ENCODE results near the gene VAX1. TPM values are rescaled to one million over a fixed set of nuclear protein-coding genes. Genes with fewer than 3 reads are reported as not detected.

VAX1 gene
- total RNA-seq, 2 donors from 2014 or later, result not detected

DNA sequence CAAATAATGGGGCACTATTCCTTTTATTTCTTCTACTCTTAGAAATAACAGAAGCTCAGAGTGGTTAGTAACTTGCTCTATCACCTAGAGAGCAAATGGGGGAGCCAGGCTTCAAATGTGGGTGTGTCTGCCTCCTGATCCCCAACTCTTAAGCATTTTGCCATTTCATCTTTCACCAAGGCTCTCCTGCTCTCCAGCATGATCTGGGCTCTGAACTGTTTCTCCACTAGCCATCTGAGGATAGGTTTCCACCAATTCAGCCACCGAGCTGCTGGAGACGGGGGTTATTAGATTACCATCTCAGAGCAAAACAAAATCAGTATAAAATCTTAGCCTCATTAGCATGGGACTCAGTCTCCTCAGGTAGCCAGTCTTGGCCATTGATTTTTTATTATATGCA lies 20.2 kb upstream of the VAX1 start:
- Mint-ChIP-seq H3K27ac (no peak overlapping the region), H3K36me3 (ENCODE audit: low read depth) (peaks cover 8% of the 10 kb centered on the region), H3K4me1 (peaks cover 6% of the 10 kb centered on the region), H3K27me3 (peaks cover 81% of the 10 kb centered on the region), H3K4me3 (no peak overlapping the region), H3K9me3 (no peaks in the 10 kb centered on the region)
- ATAC-seq (replicated peaks), result no peak

DNA sequence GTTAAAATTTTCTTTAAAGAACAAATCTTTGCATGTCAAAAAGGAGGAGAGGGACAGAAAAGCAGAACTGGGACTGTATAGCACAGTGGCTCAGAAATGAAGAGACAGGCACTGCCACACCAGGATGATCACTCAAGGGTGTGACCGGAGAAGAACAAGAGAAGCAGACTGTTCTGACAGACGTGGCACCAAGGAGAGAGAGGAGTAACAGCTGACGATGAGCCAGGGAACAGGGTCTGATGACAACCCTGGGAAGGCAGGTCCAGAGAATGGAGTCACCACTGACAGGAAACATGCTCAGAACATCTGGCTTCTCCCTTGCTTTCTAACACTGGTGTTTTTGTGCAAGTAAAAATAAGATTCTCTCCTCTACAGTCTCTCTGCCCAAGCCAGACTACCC lies 14.6 kb upstream of the VAX1 start:
- peaks cover 60% of the 10 kb centered on the region for H3K27me3 Mint-ChIP-seq
- no peaks in the 10 kb centered on the region for H3K9me3 Mint-ChIP-seq
- no peak overlapping the region for H3K4me3 Mint-ChIP-seq
- H3K36me3 Mint-ChIP-seq (ENCODE audit: low read depth), result no peaks in the 10 kb centered on the region
- H3K27ac Mint-ChIP-seq, result no peak overlapping the region
- ATAC-seq (replicated peaks), result no peak
- H3K4me1 Mint-ChIP-seq, result no peaks in the 10 kb centered on the region

DNA sequence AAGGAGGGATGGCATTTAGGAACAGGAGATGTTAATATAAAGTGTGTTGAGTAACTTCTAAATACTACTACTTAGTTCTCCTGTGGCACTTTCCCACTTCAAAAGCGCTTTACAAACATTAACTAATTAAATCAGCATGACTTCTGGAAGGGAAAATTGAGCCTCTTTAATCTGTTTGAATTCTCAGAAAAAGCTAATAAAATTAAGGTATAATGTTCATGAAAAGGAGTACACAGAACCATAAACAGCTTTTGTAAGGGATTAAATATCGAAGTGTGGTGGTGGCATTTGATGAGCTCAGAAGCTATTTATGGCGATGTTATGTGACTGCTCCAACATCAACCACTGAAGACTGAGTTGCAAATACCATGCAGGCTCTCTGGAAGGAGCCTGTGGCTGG lies 10.2 kb upstream of the VAX1 start:
- ATAC-seq (replicated peaks), result no peak
- H3K4me1 Mint-ChIP-seq, result no peaks in the 10 kb centered on the region
- no peak overlapping the region for H3K27ac Mint-ChIP-seq
- no peak overlapping the region for H3K4me3 Mint-ChIP-seq
- no peaks in the 10 kb centered on the region for H3K36me3 Mint-ChIP-seq (ENCODE audit: low read depth)
- peaks cover 43% of the 10 kb centered on the region for H3K27me3 Mint-ChIP-seq
- H3K9me3 Mint-ChIP-seq, result no peaks in the 10 kb centered on the region

DNA sequence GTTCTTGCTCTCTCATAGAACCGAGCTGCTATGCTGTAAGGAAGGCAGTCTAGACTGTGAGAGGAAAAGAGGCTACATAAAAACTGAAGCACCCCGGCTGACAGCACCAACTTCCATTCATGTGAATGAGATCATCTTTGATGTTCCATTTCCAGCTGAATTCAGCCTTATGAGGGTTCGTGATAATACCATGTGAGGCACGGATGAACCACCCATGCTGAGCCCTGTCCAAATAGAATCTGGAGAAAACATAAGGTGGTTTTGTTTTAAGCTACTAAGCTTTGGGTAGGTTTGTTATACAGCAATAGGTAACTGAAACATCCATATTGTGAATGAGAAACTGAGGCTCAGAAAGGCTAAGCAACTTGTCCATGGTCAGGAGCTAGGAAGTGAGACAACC lies 6.9 kb upstream of the VAX1 start:
- no peak overlapping the region for H3K4me3 Mint-ChIP-seq
- H3K9me3 Mint-ChIP-seq, result no peaks in the 10 kb centered on the region
- H3K27me3 Mint-ChIP-seq, result peaks cover 51% of the 10 kb centered on the region
- H3K27ac Mint-ChIP-seq, result no peak overlapping the region
- H3K36me3 Mint-ChIP-seq (ENCODE audit: low read depth), result no peaks in the 10 kb centered on the region
- ATAC-seq (replicated peaks), result no peak
- H3K4me1 Mint-ChIP-seq, result no peaks in the 10 kb centered on the region

DNA sequence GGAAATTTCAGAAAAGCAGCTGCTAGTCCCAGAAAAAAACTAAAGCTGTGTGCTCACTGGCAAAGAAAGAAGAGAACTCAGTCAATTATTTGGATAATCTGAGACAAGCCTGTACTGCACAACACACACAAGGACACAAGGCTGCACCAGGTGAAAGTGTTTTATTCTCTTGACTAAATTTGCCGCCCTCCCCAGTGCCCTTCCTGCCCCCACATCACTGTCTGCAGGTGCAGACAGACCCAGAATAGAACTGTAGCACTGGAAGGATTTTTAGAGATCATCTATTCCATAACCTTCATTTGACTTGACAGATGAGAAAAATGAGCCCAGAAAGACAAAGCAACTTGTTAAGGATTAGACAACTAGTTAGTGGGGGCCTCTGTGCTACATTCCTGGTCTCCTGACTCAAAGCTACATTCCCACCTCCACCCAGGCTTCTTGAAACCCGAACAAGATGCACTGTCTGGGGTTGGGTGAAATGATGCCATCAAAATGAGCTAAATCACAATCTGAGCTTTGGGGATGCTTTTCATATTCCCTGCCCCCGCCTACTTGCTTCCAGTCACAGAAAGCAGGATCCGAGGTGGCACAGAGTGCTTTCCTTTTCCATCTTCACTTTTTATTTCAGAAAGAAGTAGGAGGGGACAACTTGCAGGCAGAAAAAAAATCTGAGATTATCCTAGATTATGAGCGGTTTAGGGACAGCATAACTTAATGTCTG lies 5.2 kb upstream of the VAX1 start:
- H3K27me3 Mint-ChIP-seq, result peaks cover 54% of the 10 kb centered on the region

DNA sequence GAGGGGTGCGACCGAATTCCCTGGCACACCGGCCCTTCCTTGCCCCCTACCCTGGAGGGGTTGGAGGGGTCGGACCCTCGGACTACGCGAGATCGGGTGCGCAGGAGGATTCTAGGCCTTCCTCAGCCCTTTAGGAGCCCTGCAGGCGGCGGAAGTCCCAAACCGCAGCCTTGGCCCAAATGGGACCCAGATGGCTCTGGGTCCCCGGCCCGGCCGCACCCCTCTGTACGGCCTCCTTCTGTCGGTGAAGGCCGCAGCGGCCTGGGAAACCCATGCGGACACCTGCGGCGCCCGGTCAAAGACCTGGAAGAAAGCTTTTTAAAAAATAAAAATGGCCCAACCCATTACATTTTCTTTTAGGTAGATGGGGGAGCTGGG lies 2.4 kb upstream of the VAX1 start:
- Mint-ChIP-seq H3K4me3 (no peak overlapping the region), H3K9me3 (no peaks in the 10 kb centered on the region), H3K27me3 (peaks cover 55% of the 10 kb centered on the region), H3K36me3 (ENCODE audit: low read depth) (peaks cover 2% of the 10 kb centered on the region), H3K27ac (no peak overlapping the region), H3K4me1 (no peaks in the 10 kb centered on the region)
- no peak for ATAC-seq (replicated peaks)

More for the DNA sequence above, 5.2 kb upstream of the VAX1 start:
- no peak for ATAC-seq (replicated peaks)
- H3K27ac Mint-ChIP-seq, result no peak overlapping the region
- no peaks in the 10 kb centered on the region for H3K4me1 Mint-ChIP-seq
- no peaks in the 10 kb centered on the region for H3K9me3 Mint-ChIP-seq
- H3K4me3 Mint-ChIP-seq, result no peak overlapping the region
- H3K36me3 Mint-ChIP-seq (ENCODE audit: low read depth), result no peaks in the 10 kb centered on the region

DNA sequence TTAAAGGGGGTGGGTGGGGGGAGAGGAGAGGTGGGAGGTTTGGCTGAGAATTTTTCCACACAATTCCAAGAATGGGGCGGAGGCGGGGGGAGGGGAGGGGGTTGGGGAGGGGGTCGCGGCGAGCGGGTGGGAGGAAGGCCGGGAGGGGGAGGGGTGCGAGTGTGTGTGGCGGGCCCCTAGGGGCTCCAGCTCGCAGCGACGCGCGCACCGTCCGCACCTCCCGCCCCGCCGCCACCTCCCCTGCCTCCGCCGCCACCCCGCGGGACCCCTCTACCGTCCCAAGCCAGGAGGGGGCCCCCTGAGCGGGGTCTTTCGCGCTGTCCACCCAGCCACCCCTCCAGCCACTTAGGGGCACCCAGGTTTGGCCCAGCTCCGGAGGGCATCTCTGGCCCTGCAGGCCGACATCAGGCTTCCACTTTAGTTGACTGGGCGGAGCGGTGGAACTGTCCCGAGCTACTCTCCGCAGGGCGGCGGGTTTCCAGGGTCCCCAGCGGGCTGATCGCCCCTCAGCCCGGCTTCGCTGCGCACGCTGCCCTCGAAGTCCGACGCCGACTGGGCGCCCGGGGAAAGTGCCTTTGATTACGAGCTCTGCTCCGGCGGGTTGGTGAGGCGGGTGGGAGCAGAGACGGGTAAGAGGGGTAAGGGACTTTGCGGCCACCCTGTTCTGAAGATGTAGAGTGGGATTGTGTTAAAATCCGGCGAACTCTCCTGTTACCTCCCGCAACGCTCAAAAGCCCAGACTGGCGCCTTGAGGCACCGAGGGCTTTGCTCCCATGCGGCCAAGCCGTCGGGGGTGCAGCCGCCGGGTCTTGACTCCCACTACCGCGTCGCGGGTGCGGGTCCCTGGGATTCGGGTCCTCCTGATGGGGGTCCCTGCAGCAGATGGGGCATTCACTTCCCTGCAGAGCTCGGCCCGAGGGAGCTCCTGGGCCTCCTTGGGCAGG lies 1.8 kb upstream of the VAX1 start:
- no peak overlapping the region for H3K4me3 Mint-ChIP-seq
- H3K27me3 Mint-ChIP-seq, result peaks cover 58% of the 10 kb centered on the region
- no peaks in the 10 kb centered on the region for H3K4me1 Mint-ChIP-seq
- ATAC-seq (replicated peaks), result no peak
- H3K9me3 Mint-ChIP-seq, result no peaks in the 10 kb centered on the region
- H3K36me3 Mint-ChIP-seq (ENCODE audit: low read depth), result peaks cover 6% of the 10 kb centered on the region
- H3K27ac Mint-ChIP-seq, result no peak overlapping the region

DNA sequence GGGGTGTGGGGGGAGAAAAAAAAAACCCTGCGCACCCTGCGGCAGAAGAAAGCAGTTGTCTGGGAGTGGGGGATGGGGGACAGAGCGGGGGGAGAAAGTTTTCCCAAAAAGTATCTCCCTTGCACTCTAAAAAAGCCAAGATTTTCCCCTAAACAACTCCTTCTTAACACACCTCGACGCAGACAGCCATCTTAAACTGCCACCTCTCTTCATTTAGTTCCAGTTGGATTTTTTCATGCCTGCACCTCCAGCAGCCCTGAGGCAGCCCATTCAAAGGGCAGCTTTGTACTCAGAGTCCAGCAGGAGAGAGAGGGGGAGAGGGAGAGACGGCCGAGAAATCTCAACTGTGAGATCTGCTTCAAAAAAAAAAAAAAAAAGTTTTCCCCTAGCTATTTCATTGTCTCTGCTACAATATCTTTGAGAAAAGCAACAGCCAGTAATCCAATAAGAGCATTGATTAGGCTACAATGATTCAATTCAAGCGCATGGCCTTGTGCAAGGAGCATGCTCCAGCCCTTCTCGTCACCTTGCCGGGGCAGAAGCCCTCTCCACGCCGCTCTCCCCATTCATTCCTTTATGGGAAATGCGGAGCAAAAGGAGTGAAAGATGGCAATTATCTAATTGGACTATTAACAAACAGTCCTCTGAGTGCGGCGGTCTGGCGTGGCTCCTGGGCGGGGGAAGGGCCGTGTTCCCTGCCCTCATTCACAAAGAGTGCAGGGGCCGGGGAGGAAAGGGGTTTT lies 939 bp upstream of the VAX1 start:
- Mint-ChIP-seq H3K36me3 (ENCODE audit: low read depth) (peaks cover 6% of the 10 kb centered on the region), H3K27ac (no peak overlapping the region), H3K4me3 (no peak overlapping the region), H3K27me3 (peaks cover 55% of the 10 kb centered on the region), H3K4me1 (no peaks in the 10 kb centered on the region), H3K9me3 (no peaks in the 10 kb centered on the region)
- no peak for ATAC-seq (replicated peaks)

DNA sequence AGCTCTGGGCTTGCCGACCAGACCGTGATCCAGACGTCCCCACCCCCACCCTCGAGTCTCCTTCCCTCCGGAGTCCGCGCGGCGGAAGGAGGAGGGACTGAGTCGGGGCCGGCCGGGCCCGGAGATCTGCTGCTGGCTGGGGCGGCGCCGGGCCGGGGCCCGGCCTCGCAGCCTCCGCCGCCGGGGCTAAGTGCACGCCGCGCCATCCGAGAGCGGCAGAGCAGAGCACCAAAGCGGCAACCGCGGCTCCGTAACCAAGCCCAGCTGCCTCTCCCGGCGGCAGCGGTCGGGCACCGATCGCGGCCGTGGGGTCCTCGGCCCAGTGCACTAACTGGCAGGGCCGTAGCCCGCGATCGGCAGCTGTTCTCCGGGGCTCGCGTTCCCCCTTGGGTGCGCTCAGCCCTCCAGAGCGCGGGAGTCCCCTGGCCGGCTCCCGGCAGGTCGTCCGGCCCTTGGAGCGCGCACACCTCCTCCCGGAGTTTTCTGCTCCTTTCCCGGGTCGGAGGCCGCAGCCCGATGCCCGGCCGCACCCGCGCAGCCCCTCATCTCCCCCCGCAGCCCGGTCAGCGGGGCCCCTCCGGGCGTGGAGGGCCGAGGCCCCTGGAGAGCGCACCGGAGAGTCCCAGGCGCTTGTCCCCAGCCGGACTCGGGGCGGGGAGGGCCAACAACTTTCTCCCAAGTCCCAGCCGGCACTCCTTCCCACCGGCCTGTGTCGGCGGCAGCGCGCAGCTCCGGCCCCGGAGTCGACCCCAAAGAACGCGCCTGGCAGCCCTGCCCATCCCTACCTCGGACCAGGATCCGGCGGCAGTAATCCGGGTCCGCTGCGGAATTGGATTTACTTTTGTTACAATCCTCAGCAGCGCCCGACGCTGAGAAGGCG lies 799 bp downstream of the VAX1 start:
- Mint-ChIP-seq H3K36me3 (ENCODE audit: low read depth) (peaks cover 6% of the 10 kb centered on the region), H3K27me3 (peaks cover 55% of the 10 kb centered on the region), H3K27ac (no peak overlapping the region), H3K9me3 (no peaks in the 10 kb centered on the region), H3K4me3 (no peak overlapping the region), H3K4me1 (no peaks in the 10 kb centered on the region)
- no peak for ATAC-seq (replicated peaks)

DNA sequence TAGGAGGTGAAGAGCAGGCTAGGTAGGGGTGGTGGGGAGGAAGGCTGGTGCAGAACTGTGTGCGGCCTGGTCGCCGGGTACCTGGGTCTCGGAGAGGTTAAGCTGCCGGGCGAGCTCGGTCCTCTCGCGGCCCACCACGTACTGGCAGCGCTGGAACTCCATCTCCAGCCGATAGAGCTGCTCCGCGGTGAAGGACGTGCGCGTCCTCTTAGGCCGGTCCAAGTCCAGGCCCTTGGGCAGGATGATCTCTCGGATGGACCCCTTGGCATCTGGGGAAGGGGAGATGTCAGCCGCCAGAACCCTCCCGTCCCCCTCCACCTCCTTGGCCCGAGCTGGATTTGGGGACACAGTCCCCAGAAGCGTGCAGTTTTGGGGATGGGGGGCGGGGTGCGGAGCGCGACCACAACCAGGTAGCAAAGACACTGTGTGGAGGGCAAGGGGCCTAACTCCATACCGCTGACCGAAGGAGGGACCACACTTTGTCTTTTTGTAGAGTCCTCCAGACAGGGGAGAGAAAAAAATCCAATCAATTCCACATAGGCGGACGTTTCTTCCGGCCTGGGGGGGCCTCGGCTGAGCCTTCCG lies 1.6 kb downstream of the VAX1 start:
- Mint-ChIP-seq H3K4me3 (no peak overlapping the region), H3K27me3 (peaks cover 55% of the 10 kb centered on the region), H3K36me3 (ENCODE audit: low read depth) (peaks cover 6% of the 10 kb centered on the region), H3K27ac (no peak overlapping the region), H3K4me1 (peaks cover 4% of the 10 kb centered on the region), H3K9me3 (no peaks in the 10 kb centered on the region)
- ATAC-seq (replicated peaks), result no peak

DNA sequence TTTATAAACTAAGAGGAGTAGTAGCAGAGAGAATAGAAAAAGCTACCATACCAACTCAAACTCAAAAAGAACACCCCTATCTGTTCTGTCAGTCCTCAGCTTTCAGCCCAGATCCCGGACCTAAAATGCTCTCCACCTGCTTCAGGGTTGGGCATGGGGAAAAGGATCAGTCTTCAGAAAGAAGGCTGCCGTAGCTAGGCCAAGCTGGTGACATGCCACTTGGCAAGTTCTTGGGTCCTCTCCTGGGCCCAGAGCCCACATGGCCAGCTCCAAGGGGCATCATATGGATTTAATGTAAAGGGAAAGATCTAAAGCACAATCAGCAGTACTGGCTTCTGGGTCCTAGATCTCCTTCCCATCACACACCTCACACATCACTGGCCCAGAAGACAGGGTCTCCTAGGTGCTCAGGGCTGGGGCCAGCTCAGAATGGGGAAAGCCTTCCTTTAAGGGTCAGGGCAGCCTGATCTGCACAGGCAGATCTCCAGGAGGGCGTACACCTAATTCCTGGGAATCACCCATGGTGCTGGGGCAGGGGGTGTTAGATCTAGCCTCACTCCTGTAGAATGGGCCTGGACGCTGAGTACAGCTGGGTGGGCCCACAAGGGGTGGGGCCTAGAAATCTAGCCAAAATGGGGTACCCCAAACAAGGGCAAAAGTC lies 2.5 kb downstream of the VAX1 start:
- Mint-ChIP-seq H3K27me3 (peaks cover 56% of the 10 kb centered on the region), H3K4me1 (peaks cover 11% of the 10 kb centered on the region), H3K27ac (no peak overlapping the region), H3K9me3 (no peaks in the 10 kb centered on the region), H3K36me3 (ENCODE audit: low read depth) (peaks cover 6% of the 10 kb centered on the region), H3K4me3 (no peak overlapping the region)
- ATAC-seq (replicated peaks), result no peak

DNA sequence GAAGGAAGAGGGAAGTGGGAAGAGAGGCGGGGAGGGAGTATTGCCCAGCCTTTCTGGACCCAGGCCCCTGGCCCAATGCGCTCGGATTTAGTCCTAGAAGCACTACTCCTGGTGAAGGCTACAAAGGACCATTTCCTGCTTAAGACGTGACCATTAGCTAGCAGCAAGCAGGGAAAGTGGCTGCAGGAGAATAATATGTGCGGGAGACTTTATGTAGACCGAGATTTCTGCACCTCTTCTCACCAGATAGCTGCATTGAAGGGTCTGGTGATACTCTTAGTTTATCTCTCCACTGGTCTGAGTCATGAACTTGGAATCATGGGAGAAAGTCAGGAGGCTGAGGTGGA lies 3.1 kb downstream of the VAX1 start:
- Mint-ChIP-seq H3K27ac (no peak overlapping the region), H3K4me3 (no peak overlapping the region), H3K36me3 (ENCODE audit: low read depth) (peaks cover 6% of the 10 kb centered on the region), H3K4me1 (peaks cover 11% of the 10 kb centered on the region), H3K27me3 (peaks cover 63% of the 10 kb centered on the region), H3K9me3 (no peaks in the 10 kb centered on the region)
- no peak for ATAC-seq (replicated peaks)

DNA sequence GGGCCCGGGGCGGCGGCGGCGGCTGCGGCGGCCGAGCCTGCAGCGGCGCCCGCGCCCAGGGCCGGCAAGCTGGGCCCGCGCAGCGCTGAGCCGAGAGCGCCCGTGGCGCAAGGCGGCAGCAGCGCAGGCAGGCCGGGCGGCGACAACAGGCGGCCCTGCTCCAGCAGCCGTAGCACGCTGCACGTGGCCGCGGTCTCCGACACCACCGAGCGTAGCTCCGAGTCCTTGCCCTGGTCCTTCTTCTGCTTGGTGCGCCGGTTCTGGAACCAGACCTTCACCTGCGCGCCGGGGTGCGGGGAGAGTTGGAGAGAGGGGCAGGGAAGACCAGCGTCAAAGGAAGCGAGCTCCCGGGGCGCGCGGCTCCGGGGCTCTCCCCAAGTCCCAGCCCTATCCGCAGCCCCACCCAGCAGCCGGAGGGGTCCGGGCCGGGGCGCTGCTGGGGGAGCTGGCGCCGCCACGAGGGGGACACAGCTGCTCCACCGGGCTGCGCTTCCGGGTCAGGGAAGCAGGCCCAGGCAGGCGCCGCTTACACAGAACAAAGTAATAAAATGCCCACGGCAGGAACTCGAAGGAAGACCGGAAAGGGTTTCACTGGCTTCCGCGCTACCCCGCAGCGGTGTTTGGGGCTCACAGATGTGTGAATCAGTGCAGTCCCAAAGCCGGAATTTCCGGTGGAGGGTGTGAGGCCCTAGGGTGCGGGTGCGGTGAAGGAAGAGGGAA lies 3.6 kb downstream of the VAX1 start:
- no peak overlapping the region for H3K4me3 Mint-ChIP-seq
- H3K27me3 Mint-ChIP-seq, result peaks cover 68% of the 10 kb centered on the region
- no peak for ATAC-seq (replicated peaks)

More for the DNA sequence above, 3.6 kb downstream of the VAX1 start:
- H3K9me3 Mint-ChIP-seq, result no peaks in the 10 kb centered on the region
- no peak overlapping the region for H3K27ac Mint-ChIP-seq
- H3K4me1 Mint-ChIP-seq, result peaks cover 11% of the 10 kb centered on the region
- H3K36me3 Mint-ChIP-seq (ENCODE audit: low read depth), result peaks cover 6% of the 10 kb centered on the region

All from activated T-helper 17 cell treated with anti-CD3 and anti-CD28 coated beads, Interleukin-2, amount 50 U/mL, for 72 hours (primary cell).